ENCODE measurements around the gene LRRN3.

The LRRN3 gene

DNA sequence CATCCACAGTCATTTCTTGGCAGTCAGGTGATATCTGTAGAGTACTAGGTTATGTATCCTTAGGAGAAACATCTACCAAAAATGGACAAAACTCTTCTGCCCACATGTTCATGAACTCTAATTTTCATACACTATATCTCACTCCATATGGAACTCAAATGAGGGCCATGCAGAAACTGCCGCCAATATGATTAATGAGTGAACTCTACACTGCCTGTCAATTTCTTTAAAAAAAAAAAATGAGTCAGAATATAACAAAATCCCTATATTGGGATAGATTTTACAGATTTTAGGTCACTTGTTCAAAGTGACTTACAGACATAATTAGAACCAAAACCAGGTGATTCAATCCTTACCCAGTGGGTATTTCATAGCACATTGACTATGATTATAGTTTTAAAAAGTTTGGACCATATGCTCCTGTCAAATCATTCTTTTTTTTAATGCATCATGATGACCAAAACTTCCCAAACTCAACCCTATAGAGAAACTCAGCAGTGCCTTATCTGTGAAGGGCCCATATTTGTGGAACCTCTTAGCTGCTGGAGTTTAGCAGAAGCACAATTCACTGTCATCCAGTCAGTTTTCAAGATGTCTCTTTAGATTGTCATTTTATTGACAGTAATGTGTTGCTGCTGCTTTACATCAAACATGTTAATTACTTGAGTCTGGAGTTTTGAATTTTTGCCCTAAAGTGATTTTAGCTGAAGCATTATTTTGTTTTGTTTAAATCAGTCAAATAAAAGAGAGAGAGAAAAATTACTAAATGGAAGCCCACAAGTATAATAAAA is 11.1 kb downstream of the LRRN3 start:
- H3K36me3 ChIP-seq (ENCODE audit: control insufficient read depth in 5 of 5, insufficient read depth in 5 of 5, low read length in 5 of 5), result peaks cover 0 to 5% (median 0%) of the 10 kb centered on the region in 5 donors
- no peaks in the 10 kb centered on the region for H3K27me3 ChIP-seq (ENCODE audit: control insufficient read depth in 5 of 5, insufficient read depth in 4 of 5, low read length in 5 of 5)
- H3K4me1 ChIP-seq (ENCODE audit: control insufficient read depth in 5 of 5, insufficient read depth in 5 of 5, low read length in 5 of 5), result peaks cover 0 to 3% (median 0%) of the 10 kb centered on the region in 5 donors
- no peak overlapping the region for H3K4me3 ChIP-seq (ENCODE audit: low read depth in 1 of 5, low read length in 5 of 5)
- H3K9me3 ChIP-seq (ENCODE audit: control insufficient read depth in 5 of 5, low read length in 5 of 5), result no peaks in the 10 kb centered on the region
- H3K27ac ChIP-seq (ENCODE audit: low read depth, low read length), result no peak overlapping the region
- H3K9ac ChIP-seq (ENCODE audit: low read length in 5 of 5), result no peak overlapping the region

DNA sequence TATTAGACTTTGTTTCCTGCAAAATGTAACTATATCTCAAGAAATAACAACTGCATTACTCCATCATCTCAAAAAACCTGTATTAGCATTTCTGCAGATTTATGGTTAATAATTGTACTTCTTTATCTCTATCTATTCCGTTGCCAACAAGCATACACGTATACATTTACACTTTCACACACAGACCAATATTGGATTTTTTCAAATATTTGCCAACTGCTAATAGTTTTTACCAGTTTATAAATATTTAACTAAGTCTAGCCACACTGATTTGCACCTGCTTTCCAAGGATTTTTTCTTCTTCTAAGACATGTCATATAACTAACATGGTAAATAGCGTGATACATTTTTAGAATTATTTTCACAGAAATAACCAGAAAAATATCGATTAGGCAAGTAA is 12.2 kb downstream of the LRRN3 start:
- Histone ChIP-seq H3K4me1 (ENCODE audit: control insufficient read depth in 5 of 5, insufficient read depth in 5 of 5, low read length in 5 of 5) (peaks cover 0 to 14% (median 9%) of the 10 kb centered on the region in 5 donors), H3K27me3 (ENCODE audit: control insufficient read depth in 5 of 5, insufficient read depth in 4 of 5, low read length in 5 of 5) (no peaks in the 10 kb centered on the region), H3K9ac (ENCODE audit: low read length in 5 of 5) (no peak overlapping the region), H3K27ac (ENCODE audit: low read depth, low read length) (no peak overlapping the region), H3K36me3 (ENCODE audit: control insufficient read depth in 5 of 5, insufficient read depth in 5 of 5, low read length in 5 of 5) (peaks cover 0 to 5% (median 0%) of the 10 kb centered on the region in 5 donors), H3K9me3 (ENCODE audit: control insufficient read depth in 5 of 5, low read length in 5 of 5) (no peaks in the 10 kb centered on the region), H3K4me3 (ENCODE audit: low read depth in 1 of 5, low read length in 5 of 5) (no peak overlapping the region)

DNA sequence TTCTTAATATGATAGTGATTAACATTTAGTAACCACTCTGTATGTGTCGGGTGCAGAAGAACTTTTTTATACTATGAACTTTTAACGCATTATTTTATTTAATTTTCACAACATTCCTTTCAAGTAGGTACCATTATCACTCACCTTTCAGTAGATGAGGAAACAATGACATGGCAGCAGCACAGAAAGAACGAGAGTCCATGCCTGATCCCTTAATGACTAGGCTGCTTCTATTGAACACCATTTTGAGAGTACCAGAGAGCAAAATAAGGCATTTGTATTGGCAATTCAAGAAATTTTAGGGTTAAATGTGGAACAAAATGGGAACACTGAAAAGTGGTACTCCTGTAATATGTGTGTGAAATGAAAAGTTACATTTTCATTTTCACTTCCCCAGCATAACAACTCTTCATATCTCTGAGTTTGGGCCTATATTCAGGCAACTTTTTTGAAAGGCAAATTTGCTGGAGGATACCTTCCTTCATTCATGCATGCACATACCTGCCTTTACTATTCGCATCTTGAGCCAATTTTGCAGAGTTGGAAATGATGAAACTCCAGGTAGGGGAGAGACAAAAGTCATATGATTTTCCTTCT is 12.8 kb downstream of the LRRN3 start:
- Histone ChIP-seq H3K27me3 (ENCODE audit: control insufficient read depth in 5 of 5, insufficient read depth in 4 of 5, low read length in 5 of 5) (no peaks in the 10 kb centered on the region), H3K9me3 (ENCODE audit: control insufficient read depth in 5 of 5, low read length in 5 of 5) (no peaks in the 10 kb centered on the region), H3K4me3 (ENCODE audit: low read depth in 1 of 5, low read length in 5 of 5) (no peak overlapping the region), H3K4me1 (ENCODE audit: control insufficient read depth in 5 of 5, insufficient read depth in 5 of 5, low read length in 5 of 5) (peaks cover 0 to 20% (median 9%) of the 10 kb centered on the region in 5 donors), H3K9ac (ENCODE audit: low read length in 5 of 5) (no peak overlapping the region), H3K36me3 (ENCODE audit: control insufficient read depth in 5 of 5, insufficient read depth in 5 of 5, low read length in 5 of 5) (peaks cover 0 to 5% (median 0%) of the 10 kb centered on the region in 5 donors), H3K27ac (ENCODE audit: low read depth, low read length) (no peak overlapping the region)

DNA sequence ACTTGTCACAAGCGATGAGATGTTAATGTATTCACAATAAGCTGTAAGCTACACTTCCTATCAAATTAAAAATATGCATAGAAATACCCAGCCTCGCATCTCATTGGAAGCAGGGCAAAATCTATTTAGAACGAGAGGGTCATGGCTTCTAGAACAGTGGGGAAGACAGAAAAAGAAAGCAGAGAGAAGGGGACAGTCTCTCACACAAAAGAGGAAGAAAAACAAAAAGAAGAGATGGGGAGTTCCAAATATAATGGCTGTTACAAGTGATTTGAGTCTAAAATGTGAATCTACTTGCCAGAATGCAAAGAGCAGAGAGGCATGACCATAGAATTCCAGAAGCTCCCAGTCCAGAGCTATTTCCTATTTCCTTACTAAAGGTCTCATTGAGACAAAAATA is 13.8 kb downstream of the LRRN3 start:
- no peak overlapping the region for H3K4me3 ChIP-seq (ENCODE audit: low read depth in 1 of 5, low read length in 5 of 5)
- H3K9me3 ChIP-seq (ENCODE audit: control insufficient read depth in 5 of 5, low read length in 5 of 5), result no peaks in the 10 kb centered on the region
- no peak overlapping the region for H3K9ac ChIP-seq (ENCODE audit: low read length in 5 of 5)
- no peak overlapping the region for H3K27ac ChIP-seq (ENCODE audit: low read depth, low read length)
- H3K36me3 ChIP-seq (ENCODE audit: control insufficient read depth in 5 of 5, insufficient read depth in 5 of 5, low read length in 5 of 5), result peaks cover 0 to 5% (median 0%) of the 10 kb centered on the region in 5 donors
- H3K4me1 ChIP-seq (ENCODE audit: control insufficient read depth in 5 of 5, insufficient read depth in 5 of 5, low read length in 5 of 5), result peaks cover 0 to 20% (median 9%) of the 10 kb centered on the region in 5 donors
- no peaks in the 10 kb centered on the region for H3K27me3 ChIP-seq (ENCODE audit: control insufficient read depth in 5 of 5, insufficient read depth in 4 of 5, low read length in 5 of 5)

DNA sequence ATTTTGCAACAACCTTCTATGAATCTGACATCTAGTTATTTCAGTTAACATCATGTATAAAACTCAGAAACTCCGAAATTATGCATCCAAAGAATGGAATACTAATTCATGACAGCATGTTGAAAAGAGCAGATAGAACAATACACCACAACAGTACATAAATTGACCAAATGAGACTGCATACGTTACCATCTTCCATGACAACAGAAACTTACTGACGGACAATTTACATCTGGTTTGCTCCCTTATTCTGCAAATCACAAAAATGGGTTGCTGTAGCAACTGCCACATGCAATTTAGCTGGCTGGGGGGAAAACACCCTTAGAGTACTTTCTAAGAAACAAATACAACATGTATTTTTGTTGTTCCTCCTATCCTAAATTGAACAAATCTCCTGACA is 14.3 kb downstream of the LRRN3 start:
- Histone ChIP-seq H3K36me3 (ENCODE audit: control insufficient read depth in 5 of 5, insufficient read depth in 5 of 5, low read length in 5 of 5) (peaks cover 0 to 5% (median 0%) of the 10 kb centered on the region in 5 donors), H3K4me3 (ENCODE audit: low read depth in 1 of 5, low read length in 5 of 5) (no peak overlapping the region), H3K4me1 (ENCODE audit: control insufficient read depth in 5 of 5, insufficient read depth in 5 of 5, low read length in 5 of 5) (peaks cover 0 to 20% (median 9%) of the 10 kb centered on the region in 5 donors), H3K9me3 (ENCODE audit: control insufficient read depth in 5 of 5, low read length in 5 of 5) (no peaks in the 10 kb centered on the region), H3K27me3 (ENCODE audit: control insufficient read depth in 5 of 5, insufficient read depth in 4 of 5, low read length in 5 of 5) (no peaks in the 10 kb centered on the region), H3K9ac (ENCODE audit: low read length in 5 of 5) (no peak overlapping the region), H3K27ac (ENCODE audit: low read depth, low read length) (no peak overlapping the region)

DNA sequence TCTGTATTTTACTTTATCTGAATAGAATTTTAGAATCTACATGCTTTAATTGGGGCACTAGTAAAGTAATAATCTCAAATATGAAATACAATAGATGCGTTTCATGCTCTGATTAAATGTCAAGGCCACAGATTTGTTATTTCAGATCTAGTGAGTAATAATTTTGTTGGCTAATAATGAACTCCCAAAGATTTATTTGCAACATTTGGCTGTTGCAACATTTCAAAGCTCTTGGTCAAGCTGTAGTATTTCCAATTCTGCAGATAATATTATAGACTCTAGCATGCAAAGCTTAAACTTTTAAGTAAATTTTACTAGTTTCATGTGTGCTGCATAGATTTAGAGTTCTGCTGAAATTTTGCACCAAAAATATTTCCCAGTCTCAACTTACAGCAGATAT is 16.7 kb downstream of the LRRN3 start:
- Histone ChIP-seq H3K9me3 (ENCODE audit: control insufficient read depth in 5 of 5, low read length in 5 of 5) (no peaks in the 10 kb centered on the region), H3K4me3 (ENCODE audit: low read depth in 1 of 5, low read length in 5 of 5) (no peak overlapping the region), H3K27ac (ENCODE audit: low read depth, low read length) (peak overlapping the region; percentile 45), H3K4me1 (ENCODE audit: control insufficient read depth in 5 of 5, insufficient read depth in 5 of 5, low read length in 5 of 5) (peaks cover 0 to 20% (median 9%) of the 10 kb centered on the region in 5 donors), H3K36me3 (ENCODE audit: control insufficient read depth in 5 of 5, insufficient read depth in 5 of 5, low read length in 5 of 5) (peaks cover 0 to 5% (median 0%) of the 10 kb centered on the region in 5 donors), H3K27me3 (ENCODE audit: control insufficient read depth in 5 of 5, insufficient read depth in 4 of 5, low read length in 5 of 5) (no peaks in the 10 kb centered on the region), H3K9ac (ENCODE audit: low read length in 5 of 5) (no peak overlapping the region)

DNA sequence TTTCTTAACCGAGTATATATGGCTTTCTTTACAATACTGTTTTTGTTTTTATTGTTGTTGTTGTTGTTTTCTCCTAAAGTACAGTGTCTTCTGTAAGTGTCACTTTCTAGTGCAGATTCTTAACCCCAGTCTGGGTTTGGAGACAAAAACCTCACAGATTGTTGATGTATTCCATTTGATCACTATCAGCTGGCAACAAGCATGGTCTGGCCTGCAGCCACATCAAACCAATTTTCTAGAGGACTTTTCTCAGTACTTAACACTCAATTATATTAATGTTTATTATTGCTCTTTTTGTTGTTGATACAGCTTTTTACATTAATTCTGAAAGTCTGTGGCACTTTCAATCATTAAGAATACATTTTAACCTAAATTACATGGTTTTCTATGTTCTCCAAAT is 17.1 kb downstream of the LRRN3 start:
- Histone ChIP-seq H3K9ac (ENCODE audit: low read length in 5 of 5) (no peak overlapping the region), H3K9me3 (ENCODE audit: control insufficient read depth in 5 of 5, low read length in 5 of 5) (no peaks in the 10 kb centered on the region)

DNA sequence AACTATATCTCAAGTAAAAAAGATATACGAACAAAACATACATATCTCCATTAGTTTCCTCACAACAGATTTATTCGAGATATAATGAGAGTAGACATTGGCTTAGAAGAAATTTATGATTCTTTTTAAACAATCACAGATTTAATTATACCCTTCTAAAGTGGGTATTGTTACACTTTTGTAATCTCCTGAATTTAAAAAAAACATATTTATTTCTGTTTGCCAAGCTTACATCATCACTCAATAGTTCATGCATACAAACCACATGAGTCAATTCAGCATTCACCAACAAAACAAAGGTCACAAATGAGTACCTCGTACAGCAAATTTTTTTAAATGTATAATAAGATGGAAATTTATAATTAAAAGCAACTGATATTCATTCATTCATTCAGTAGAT is 17.6 kb downstream of the LRRN3 start:
- Histone ChIP-seq H3K4me3 (ENCODE audit: low read depth in 1 of 5, low read length in 5 of 5) (no peak overlapping the region), H3K4me1 (ENCODE audit: control insufficient read depth in 5 of 5, insufficient read depth in 5 of 5, low read length in 5 of 5) (peaks cover 0 to 20% (median 9%) of the 10 kb centered on the region in 5 donors), H3K9me3 (ENCODE audit: control insufficient read depth in 5 of 5, low read length in 5 of 5) (no peaks in the 10 kb centered on the region), H3K36me3 (ENCODE audit: control insufficient read depth in 5 of 5, insufficient read depth in 5 of 5, low read length in 5 of 5) (peaks cover 0 to 5% (median 0%) of the 10 kb centered on the region in 5 donors), H3K9ac (ENCODE audit: low read length in 5 of 5) (no peak overlapping the region), H3K27ac (ENCODE audit: low read depth, low read length) (peak overlapping the region; percentile 45), H3K27me3 (ENCODE audit: control insufficient read depth in 5 of 5, insufficient read depth in 4 of 5, low read length in 5 of 5) (no peaks in the 10 kb centered on the region)

More for the DNA sequence above, 17.1 kb downstream of the LRRN3 start:
- H3K4me1 ChIP-seq (ENCODE audit: control insufficient read depth in 5 of 5, insufficient read depth in 5 of 5, low read length in 5 of 5), result peaks cover 0 to 20% (median 9%) of the 10 kb centered on the region in 5 donors
- peaks cover 0 to 5% (median 0%) of the 10 kb centered on the region in 5 donors for H3K36me3 ChIP-seq (ENCODE audit: control insufficient read depth in 5 of 5, insufficient read depth in 5 of 5, low read length in 5 of 5)
- peak overlapping the region; percentile 45 for H3K27ac ChIP-seq (ENCODE audit: low read depth, low read length)
- no peak overlapping the region for H3K4me3 ChIP-seq (ENCODE audit: low read depth in 1 of 5, low read length in 5 of 5)
- no peaks in the 10 kb centered on the region for H3K27me3 ChIP-seq (ENCODE audit: control insufficient read depth in 5 of 5, insufficient read depth in 4 of 5, low read length in 5 of 5)

DNA sequence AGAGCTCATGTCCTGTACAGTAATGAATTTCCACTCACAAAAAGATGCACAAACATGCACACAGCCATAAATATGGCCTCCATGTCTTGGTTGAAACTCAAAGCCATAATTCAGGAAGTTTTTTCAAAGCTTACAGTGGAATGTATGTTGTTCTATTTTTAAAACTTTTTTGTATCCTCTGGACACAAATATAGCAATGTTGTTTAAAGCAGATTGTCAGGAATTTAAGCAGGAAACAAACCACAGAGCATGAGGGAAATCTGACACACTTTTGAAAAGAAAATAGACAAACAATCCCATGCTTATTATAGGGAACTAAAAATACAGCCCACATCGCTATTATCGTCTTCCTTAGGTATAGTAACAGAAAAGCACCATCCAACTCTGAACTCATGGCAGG is 21.5 kb downstream of the LRRN3 start:
- no peak overlapping the region for H3K27ac ChIP-seq (ENCODE audit: low read depth, low read length)
- no peak overlapping the region for H3K4me3 ChIP-seq (ENCODE audit: low read depth in 1 of 5, low read length in 5 of 5)
- no peak overlapping the region for H3K9ac ChIP-seq (ENCODE audit: low read length in 5 of 5)
- no peaks in the 10 kb centered on the region for H3K9me3 ChIP-seq (ENCODE audit: control insufficient read depth in 5 of 5, low read length in 5 of 5)
- H3K27me3 ChIP-seq (ENCODE audit: control insufficient read depth in 5 of 5, insufficient read depth in 4 of 5, low read length in 5 of 5), result no peaks in the 10 kb centered on the region
- H3K36me3 ChIP-seq (ENCODE audit: control insufficient read depth in 5 of 5, insufficient read depth in 5 of 5, low read length in 5 of 5), result no peaks in the 10 kb centered on the region
- H3K4me1 ChIP-seq (ENCODE audit: control insufficient read depth in 5 of 5, insufficient read depth in 5 of 5, low read length in 5 of 5), result peaks cover 0 to 13% (median 6%) of the 10 kb centered on the region in 5 donors

DNA sequence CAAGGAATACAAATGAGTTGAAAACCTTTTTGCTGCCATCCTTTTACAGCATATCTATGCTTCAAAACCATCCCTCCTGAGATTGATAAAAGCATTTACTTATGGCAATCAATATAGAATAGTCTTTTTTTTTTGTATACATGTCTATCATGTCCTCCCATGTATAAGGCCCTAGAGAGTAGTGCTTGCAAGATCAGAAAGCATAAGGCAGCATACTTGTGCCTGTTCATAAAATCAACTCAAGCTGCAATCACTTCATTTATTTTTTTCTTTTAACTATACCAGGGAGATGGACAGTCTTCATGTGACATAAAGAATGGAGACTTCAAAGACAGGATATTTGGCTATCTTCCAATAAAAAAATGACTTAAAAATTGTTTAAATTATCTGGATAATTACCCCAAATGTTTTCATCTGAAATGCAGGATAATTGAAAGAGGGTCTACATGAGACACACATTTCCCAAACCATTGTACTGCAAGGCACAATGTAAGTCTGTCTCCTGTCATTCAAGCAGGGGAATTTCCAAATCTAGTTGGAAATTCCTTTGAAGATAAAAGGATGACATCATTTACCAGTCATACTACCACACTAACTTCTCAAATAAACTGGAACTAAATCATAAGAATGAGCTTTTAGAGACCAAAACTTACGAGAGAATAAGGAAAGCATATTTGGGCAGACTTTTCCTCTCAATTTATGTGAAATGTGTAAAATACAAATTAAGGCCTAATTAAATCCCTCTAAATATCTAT is 22.5 kb downstream of the LRRN3 start:
- H3K9me3 ChIP-seq (ENCODE audit: control insufficient read depth in 5 of 5, low read length in 5 of 5), result no peaks in the 10 kb centered on the region
- peaks cover 0 to 4% (median 0%) of the 10 kb centered on the region in 5 donors for H3K4me1 ChIP-seq (ENCODE audit: control insufficient read depth in 5 of 5, insufficient read depth in 5 of 5, low read length in 5 of 5)
- no peak overlapping the region for H3K4me3 ChIP-seq (ENCODE audit: low read depth in 1 of 5, low read length in 5 of 5)
- no peak overlapping the region for H3K9ac ChIP-seq (ENCODE audit: low read length in 5 of 5)
- H3K36me3 ChIP-seq (ENCODE audit: control insufficient read depth in 5 of 5, insufficient read depth in 5 of 5, low read length in 5 of 5), result no peaks in the 10 kb centered on the region
- H3K27me3 ChIP-seq (ENCODE audit: control insufficient read depth in 5 of 5, insufficient read depth in 4 of 5, low read length in 5 of 5), result no peaks in the 10 kb centered on the region
- H3K27ac ChIP-seq (ENCODE audit: low read depth, low read length), result no peak overlapping the region

All from subcutaneous abdominal adipose tissue (tissue), 5 donors.